GM21367 (cell line): ENCODE measurements around the gene TRAPPC6A.

Experiments used
- ATAC-seq: cut with Tn5 transposase; IDR thresholded peaks from one replicate; pipeline ENCODE4 v1.9.1; 2021; ENCODE audit not compliant: unreplicated experiment

The TRAPPC6A gene

DNA sequence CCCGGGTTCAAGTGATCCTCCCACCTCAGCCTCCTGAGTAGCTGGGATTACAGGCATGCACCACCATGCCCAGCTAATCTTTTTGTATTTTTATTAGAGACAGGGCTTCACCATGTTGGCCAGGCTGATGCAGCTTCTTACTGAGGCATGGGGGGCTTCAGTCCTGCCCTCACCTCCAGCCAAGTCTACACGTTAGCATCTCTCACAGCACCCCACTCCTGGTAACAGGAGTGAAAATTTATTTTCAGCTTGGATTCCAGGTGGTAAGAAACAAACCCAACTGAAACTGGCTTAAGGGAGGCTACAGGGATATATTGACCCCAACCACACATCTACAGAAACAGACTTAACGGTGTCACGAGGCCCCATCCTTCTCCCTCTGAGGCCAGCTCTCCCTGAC, 27.9 kb downstream of the TRAPPC6A start:
- no peak for ATAC-seq

GRCh38 chr19:45149129-45149528, 28.9 kb downstream of the TRAPPC6A start:
- ATAC-seq: no peak

GRCh38 chr19:45147835-45148676, 30.0 kb downstream of the TRAPPC6A start:
- no peak for ATAC-seq

DNA sequence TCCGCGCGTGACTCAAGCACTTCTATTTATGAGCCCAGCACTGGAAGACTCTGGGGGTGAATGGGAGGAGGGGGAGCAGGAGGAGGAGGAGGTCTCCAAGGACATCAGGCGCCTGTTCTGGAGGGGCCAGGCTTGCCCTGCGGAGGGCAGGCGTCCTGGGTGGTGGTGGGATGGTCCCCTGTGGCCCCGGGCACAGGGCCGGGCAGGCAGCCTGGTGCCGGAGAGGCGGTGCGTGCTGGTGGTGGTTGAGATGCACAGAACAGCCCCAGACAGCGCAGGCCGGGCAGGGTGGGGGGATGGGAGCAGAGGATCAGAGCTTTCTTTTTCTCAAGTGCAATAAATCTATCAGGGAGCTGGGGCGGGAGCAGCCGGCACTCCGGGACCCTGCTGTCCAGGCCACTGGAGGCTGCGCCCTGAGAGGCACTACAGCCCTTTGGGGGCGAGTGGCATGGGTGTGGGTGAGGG, 31.3 kb downstream of the TRAPPC6A start:
- ATAC-seq: no peak

- ATAC-seq: no peak
Measured at GRCh38 chr19:45146251-45146650, 31.8 kb downstream of the TRAPPC6A start.

- ATAC-seq: no peak
Measured at GRCh38 chr19:45145270-45146189, 32.5 kb downstream of the TRAPPC6A start.

DNA sequence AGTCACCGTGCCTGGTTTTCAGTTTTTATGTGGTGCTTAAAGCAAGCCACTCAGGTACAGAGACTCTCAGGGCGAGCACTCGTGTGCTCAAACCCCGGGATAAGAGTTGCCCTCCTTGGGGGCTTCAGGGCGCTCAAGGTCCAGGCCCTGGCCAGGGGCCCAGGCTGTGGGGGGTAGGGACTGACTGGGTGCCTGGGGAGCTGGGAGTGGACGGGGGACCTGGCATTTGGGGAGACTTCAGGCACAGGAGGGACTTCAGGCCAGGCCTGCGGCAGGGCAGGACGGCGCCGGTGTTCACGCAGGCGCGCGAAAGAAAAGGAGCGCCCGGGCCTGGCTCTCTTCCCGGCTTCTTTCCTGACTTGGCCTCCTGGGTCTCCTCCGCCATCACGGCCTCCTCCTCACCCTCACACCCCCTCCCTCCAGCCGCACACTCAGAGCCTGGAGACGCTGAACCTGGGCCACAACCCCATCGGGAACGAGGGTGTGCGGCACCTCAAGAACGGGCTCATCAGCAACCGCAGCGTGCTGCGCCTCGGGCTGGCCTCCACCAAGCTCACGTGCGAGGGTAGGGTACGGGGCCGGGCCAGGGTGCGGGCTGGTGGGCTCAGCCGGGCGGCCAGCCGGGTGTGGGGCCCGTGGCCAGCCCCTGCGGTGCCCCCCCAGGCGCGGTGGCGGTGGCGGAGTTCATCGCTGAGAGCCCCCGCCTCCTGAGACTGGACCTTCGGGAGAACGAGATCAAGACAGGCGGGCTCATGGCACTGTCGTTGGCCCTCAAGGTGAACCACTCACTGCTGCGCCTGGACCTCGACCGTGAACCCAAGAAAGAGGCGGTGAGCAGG, 33.4 kb downstream of the TRAPPC6A start:
- no peak for ATAC-seq

DNA sequence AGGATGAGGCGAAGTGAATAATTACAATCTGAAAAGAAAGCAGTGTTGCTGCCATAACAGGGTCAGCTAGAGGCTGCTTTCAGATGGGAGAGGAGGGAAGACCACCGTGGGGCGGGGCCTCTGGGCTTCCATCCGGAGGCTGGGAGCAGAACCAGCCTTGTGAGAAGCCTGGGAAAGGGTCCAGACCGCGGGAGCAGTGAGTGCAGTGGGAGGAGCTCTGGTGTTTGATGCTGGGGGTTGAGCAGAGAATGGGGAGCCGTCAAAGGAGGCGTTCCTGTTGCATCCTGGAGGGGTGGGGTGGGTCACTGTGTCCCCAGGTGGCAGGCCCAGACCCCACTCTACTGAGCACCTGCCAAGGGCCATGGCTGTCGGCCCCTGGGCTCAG, 35.3 kb downstream of the TRAPPC6A start:
- no peak for ATAC-seq

DNA sequence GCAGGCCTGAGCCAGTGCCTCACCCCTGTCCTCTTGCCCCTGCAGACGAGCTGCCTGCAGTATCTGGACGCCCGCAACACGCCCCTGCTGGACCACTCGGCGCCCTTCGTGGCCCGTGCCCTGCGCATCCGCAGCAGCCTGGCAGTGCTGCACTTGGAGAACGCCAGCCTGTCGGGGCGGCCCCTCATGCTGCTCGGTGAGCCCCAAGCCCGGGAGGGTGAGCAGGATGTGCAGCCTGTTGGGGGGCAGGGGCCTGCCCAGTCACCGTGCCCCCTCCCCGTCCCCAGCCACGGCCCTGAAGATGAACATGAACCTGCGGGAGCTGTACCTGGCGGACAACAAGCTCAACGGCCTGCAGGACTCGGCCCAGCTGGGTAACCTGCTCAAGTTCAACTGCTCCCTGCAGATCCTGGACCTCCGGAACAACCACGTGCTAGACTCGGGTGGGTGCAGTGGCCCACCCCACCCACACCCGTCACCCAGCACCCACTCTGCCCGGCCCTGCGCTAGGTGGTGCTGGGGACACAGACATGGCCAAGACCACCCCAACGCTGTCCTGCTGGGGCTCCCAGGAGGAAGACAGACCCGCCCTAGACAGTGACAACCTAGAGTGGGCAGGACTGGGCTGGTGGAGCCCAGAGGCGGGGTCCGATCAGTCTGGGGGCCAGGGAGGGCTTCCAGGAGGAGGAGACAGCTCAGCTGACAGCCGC, 35.9 kb downstream of the TRAPPC6A start:
- ATAC-seq: no peak

DNA sequence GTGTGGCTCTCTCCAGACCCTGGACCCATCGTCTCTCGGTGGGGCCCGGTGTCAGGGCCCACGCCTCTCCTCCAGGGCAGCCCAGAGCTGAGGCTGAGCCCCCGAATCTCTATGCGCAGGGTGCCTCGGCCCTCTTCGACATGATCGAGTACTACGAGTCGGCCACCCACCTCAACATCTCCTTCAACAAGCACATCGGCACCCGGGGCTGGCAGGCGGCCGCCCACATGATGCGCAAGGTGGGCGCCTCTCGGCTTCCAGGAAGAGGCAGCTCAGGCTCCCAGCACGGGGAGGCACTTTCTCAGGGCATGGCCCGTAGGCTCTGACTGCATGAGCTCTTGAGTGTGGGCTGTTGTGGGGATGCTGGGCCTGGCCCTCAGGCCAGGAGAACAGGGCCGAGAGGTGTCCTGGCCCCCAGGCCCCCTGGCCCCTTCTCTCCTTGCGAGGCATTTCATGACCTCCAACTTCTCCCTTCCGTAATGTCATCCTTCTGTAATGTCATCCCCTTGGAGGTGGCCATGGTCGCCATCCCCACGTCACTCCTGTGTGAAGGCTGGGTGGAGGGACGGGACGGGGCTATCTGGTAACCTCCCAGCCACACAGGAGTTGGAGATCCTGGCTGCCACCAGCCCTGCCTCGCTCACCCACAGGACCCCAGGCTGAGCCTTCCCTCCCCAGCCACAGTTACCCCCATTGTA, 36.7 kb downstream of the TRAPPC6A start:
- no peak for ATAC-seq

DNA sequence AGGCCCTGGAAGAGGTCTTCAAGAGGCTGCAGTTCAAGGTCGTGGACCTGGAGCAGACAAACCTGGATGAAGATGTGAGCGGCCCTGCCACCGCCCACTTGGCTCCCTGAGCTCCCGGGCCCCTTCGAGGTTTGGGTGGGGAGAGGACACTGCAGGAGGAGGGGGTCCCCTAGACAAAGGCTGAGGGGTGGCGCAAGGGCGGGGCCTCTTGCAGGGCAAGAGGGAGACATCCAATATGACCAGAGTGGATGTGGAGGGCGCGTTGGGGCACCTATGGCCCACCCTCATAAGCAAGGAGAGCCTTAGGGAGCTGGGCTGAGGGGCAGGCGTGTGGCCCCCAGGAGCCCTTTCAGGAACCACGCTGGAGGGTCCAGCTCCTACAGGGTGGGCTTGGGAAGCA, 37.5 kb downstream of the TRAPPC6A start:
- ATAC-seq: no peak

- ATAC-seq: no peak
Measured at GRCh38 chr19:45140144-45140503, 37.9 kb downstream of the TRAPPC6A start.

DNA sequence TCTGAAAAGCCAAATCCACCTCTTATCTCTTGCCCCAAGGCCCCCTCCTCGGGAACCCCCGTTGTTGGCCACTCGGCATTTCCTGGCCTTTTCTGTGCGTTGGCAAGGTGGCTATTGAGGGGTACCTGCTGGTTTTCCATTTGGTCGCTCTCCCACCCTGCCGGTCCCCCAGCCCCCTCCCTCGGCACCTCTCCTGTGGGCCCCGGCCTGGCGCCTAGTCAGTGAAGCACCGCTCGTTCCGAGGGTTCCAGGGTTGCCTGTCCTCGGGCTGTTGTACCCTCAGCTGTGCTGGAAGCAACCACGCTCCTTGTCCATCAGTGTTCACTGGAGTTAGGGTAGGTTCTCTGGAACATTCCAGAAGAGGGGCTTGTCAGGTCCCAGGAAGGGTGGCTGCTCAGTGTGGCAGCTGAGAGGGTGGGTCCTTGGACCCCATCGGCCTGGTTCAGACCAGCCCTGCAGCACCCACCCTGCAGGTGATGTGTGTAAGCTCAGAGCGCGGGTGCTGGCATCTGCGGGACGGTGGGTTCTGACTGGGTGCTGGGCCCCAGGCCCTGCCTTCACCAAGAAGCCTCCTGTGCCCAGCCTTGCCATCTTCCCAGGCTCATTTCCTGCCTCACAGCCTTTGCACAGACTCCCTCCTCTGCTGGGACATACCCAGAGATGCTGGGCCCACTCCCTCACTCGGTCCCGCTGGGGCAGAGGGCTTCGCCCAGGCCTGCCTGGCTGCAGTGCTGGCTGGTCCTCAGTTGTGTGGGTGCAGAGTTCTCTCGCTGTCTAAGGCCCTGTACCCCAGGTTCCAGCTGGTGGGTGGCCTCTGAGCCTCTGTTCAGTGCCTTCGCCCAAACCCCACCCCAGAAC, 38.5 kb downstream of the TRAPPC6A start:
- ATAC-seq: no peak

GRCh38 chr19:45138303-45138751, 39.7 kb downstream of the TRAPPC6A start:
- ATAC-seq: no peak

- ATAC-seq: no peak
Measured at GRCh38 chr19:45137179-45137761, 40.8 kb downstream of the TRAPPC6A start.

- ATAC-seq: no peak
Measured at GRCh38 chr19:45136507-45137178, 41.4 kb downstream of the TRAPPC6A start.

DNA sequence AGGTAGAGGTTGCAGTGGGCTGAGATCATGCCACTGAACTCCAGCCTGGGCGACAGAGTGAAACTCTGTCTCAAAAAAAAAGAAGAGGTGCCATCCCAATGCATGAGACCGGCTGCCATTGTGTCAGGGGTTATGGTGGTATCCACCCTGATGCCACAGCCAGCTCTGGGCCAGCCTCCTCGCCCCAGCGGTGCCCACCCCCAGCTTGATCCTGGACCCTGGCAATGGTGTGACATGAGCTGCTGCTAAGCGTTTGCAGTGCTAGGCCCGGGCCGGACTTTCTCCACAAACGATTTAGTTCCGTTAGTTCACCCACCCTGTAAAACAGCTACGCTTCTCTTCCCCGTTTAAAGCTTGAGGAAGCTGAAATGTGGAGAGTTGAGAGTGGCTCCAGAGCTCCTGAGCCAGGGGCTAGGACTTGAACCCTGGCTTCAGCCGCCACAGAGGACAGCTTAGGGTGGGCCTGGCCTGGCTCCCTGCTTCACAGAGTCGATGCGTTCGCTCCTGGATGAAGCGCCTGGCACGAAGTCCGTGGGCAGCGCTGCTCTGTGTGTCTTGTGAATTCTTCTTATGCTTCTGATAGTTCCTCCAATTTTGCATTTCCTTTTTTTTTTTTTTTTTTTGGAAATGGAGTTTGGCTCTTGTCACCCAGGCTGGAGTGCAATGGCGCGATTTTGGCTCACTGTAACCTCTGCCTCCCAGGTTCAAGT, 42.7 kb downstream of the TRAPPC6A start:
- ATAC-seq: no peak
